T-helper 1 cell treated with Interleukin-12 subunit alpha and Interleukin-12 subunit beta and Interleukin-4 antibody, amounts not matched to agents 30 ng/mL and 1 ng/mL, for 36 hours (primary cell): ENCODE results near the gene FOXL1. TPM values are rescaled to one million over a fixed set of nuclear protein-coding genes. Genes with fewer than 3 reads are reported as not detected.

Experiments used
- intact Hi-C: fragments of 100-400 bp; cut with micrococcal nuclease; formaldehyde crosslinking; loops from one replicate; pipeline ENCODE4 v1.15.1; 2024
- total RNA-seq: library from RNA; stranded (reverse); gene quantifications from 2 replicates; pipeline ENCODE4 v1.2.3, GENCODE V29; 2022

Gene FOXL1
- total RNA-seq, 1 donor from 2014 or later, result not detected

DNA sequence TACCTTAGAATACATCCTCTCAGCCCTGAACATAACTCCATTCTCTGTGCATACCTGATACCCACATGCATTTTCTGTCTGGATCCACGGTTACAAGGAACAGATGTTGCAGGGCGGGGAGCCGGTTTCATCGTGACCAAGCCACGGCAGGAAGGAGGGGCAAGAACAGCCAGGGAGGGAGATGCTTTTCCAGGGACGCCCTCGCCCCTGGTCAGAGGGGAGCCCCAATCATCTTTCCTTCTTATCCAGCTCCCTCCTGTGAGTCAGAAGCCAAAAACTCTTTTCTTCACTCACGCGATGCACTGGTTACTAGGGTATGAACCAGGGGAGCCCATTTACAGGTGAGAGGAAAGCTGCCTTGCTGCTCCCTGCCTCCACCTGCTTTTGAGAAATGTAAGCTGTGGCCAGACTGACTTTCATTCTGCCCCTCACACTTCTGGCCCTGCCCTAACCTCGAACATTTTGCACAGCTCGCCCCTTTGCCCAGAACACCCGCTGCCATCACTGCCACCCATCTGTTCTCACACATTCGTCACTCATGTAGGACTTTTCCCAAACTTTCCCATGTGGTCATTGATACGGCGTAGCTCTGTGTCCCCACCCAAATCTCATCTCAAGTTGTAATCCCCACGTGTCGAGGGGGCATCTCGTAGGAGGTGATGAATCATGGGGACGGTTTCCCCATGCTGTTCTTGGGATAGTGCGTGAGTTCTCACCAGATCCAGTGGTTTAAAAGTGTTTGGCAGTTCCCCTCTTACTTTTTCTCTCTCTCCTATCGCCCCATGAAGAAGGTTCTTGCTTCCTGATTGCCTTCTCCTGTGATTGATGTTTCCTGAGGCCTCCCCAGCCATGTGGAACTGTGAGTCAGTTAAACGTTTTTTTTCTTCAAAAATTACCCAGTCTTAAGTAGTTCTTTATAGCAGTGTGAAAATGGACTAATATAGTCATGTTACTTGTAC, 20.5 kb downstream of the FOXL1 start:
- intact Hi-C loops, result no loop called here

DNA sequence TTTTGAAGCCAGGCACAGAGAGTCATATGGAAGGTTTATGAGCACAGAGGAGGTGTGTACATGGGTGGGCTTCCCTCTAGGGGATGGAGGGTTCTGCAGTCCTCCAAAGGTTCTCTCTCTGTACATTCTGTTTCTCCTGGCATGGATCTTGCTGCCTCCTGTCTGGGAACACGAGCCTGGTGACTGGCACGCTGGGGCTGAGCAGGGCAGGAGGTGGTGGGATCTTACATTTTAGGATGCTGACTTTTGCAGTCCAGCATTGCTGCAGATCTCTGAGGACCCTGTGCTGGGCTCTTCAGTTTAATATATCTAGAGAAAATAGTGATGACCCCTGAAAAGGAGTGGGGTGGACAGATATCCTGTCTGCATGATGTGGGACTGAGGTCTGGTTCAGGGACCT, 23.0 kb downstream of the FOXL1 start:
- intact Hi-C loops, result no loop called here

DNA sequence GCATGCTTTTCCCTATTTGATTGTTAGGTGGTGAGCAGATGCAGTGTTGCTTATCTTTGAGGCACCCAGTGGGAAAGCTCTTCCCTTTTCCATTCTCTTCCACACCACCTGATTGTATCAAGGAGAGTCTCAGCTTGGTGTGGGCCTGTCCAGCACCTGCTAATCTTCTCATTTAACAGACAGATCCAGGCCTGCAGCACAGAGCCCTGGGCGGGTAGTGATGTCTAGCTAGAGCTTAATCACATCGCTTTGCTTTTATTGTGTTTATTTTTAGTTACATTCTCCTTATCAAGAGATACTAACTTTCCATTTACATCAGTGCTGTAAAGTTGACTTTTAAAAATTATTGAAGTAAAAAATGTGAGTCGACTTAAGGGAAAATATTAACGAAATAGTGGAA, 24.2 kb downstream of the FOXL1 start:
- intact Hi-C loops, result no loop called here

DNA sequence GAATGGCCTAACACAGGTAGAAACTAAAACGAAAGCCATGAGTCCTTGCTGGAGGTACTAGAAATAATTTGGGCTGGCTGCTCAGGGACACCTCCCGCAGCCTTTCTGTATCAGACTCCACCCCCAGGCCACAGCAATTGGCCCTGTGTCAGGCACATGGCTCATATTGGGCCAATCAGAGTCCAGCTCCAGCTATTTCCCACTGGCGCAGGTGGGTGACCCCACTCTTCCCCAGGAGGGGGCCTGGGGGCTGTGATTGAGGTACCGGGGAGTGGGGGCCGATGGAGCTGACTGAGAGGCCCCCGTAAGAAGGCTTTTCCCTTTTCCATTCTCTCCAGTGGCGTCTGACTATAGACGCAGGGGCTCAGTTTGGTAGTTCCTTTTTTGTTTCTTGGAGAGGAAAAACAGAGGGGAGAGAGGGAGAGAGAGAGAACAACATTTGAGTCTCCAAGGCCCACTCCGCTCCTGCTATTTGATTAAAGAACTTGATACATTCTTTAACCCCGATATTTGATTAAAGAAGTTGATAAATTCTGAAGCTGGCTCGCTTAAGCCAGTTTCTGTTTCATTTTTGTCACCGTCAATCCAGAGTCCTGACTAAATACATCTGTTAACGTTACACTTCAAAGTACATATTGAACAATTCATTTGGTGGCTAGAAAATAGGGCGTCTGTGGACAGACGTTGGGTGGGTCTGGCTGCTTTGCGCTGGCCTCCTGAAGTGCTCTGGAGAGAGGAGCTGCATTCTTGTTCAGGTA, 26.3 kb downstream of the FOXL1 start:
- intact Hi-C loops, result loop anchor here (1.0 to 2.0 kb wide), 3 partner anchors 40 to 60 kb away; no protein-coding TSS in a partner anchor

DNA sequence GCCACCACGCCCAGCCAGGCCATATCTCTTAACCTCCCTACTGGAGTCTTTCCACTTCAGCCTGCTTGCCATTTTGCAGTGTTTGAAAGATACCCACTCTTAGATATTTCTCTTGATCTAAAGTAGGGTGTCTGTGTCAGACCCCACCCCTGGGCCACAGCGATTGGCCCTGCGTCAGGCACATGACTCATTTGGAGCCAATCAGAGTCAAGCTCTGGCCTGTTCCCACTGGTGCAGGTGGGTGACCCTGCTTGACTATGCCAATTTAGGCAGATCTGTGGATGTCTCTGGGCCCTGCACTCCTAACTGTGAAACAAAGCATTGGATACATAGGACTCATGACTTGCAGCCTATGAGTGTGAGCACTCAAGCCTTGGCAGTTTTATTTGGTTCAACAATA, 27.6 kb downstream of the FOXL1 start:
- intact Hi-C loops, result loop anchor here (2.0 kb wide), 2 partner anchors 41 to 59 kb away; no protein-coding TSS in a partner anchor

DNA sequence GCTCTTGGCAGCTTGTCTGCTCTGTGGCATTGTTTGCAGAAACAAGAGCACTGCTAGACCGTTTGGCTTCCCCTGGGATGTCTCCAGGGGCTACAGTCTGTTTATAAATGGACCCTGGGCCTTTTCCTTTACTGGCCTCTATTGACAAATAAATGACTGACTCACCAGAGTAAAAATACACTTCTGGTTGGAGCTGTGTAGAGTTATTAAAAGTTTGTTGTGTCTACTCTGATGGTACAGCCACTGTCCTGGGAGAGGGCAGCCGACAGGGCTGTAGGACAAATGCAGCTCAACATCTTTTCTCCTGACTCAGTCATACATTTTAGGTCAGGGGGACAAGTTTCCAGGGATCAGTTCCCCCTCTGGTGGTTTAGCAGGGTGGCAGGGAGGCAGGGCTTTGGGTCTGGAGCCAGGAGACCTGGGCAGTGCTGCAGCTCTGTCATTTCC, 30.0 kb downstream of the FOXL1 start:
- intact Hi-C loops, result no loop called here

DNA sequence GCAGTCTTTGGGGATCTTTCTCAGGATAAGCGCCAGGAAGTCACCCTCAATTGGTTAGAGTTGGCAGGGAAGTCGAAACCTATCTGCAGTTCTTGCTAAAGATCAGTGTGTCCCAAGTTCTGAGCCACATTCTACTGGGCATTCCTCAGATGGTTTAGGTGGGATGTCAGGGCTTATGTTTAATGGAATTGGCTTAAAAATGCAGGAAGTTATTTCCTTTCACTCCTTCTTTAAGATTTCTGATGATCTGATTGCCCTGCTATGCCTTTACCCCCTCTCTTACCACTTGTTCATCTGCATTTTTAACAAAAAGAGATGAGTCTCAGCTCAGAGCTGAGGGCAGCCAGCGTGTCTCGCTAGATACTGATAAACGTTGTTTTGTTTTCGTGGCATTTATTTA, 30.8 kb downstream of the FOXL1 start:
- intact Hi-C loops, result no loop called here

DNA sequence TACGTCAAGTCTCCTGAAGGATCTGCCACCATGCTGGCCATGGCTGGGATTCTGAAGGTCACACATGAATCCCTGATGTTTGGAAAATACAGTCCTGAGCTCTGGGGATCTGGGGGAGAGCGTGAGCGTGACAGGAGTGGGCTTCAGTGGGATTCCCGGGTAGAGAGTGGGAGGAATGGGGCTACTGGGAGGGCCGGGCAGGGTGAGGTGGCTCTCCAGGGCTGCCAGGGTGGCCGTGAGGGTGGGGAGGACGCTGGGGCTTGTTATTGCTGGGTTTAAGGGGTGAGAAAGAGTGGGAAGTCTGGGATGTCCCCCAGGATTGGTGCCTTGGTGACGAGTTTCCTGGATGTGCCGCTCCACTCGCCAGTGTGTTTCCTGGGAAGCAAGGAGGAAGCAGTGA, 31.3 kb downstream of the FOXL1 start:
- intact Hi-C loops, result no loop called here

DNA sequence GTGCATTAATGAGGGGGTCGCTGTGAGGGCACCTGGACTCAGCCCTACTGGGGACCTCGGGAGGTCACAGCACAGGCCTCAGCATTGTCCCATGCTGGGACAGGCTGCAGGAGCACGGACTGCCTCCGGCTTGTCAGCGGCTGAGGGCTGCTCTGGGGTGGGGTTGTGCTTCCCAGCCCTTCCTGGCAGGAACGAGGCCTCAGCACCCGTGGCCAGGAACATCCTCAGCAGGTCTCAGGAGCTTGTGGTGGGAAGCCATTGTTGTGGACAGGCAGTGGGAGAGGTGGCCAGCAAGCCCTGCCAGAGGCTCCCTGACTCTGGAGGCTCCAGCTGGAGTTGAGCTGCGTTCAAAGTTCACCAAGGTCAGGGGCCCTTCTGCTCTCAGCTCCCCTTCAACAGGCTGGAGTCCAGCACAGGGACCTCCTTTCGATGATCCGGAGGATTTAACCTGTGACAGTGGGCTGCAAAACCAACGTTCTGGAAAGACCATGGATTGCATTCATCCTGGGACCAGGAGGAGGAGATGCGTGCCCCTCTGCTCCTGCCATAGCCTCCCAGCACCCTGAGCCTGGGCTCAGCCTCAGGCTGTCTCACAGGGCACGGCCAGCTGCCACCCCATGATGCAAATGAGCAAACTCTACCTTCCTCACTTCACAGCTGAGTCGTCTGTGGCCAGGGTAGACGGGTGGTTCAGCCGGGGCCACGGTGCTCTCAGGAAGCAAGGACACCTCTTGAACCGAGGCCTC, 32.6 kb downstream of the FOXL1 start:
- intact Hi-C loops, result no loop called here

DNA sequence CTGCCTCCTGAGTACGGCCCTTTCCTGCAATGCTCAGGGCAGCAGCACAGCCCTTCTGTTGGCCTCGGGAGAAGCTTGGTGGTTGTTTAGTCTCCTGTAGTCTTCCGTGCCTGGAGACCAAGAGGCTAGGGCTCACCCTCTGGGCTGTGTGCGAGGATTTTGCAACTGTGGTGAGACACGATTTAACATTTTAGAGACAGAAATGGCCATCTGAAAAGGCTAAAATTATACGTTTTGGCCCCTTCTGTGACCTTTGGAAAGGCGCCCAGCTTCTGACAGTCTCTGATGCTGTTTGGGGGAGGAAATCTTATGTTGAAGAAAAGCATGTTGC, 33.1 kb downstream of the FOXL1 start:
- intact Hi-C loops, result no loop called here

DNA sequence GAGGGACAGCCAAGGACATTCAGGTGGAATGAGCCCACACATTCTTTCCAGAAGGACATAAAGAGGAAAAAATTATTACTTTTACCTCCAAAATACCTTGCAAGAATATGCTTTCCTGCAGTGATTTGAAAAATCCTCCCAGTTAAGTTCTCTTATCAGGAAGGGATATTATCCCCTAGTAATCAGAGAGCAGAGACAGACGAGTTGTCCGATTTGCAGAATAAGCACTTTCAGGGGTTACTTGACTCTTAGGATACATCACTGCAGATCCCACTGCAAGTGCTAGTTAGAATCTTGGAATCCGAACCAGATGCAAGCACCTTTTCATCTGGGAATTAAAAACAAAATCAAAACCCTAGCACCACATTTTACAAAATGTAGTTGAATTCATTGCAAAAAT, 33.6 kb downstream of the FOXL1 start:
- intact Hi-C loops, result no loop called here

DNA sequence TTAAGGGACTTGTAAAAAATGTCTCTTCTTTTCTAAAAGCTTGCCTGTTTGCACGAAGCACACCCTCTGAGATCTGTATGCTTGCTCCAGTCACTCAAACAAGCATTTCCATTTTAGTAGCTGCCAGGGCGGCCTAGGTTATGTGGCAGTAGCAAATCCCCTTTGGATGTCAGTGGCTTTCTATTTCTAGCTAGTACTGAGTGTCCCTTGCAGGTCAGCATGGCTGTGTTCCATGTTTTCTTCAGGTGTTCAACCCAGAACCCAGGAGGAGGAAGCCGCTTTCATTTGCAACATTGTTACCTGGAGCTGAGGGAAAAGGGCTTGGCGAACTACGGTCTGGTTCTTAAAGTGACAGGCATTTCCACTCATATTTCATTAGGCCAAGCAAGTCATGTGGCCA, 36.4 kb downstream of the FOXL1 start:
- intact Hi-C loops, result no loop called here

DNA sequence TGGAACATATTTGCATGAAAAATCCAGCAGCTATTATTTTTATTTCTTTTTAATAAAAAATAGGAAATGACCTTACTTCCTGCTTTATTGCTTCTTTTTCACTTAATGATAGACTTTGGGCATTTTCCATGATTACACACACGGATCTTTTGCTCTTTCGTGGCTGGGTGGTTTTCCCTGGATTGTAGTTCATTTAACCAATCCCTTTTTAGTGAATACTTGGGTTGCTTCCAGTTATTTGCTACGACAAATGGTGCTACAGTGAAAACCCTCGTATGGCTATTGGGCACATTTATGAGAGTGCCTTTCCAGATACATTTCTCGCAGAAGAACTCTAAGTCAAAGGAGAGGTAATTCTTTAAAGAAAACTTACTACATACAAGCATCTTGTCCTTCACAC, 38.6 kb downstream of the FOXL1 start:
- intact Hi-C loops, result no loop called here

DNA sequence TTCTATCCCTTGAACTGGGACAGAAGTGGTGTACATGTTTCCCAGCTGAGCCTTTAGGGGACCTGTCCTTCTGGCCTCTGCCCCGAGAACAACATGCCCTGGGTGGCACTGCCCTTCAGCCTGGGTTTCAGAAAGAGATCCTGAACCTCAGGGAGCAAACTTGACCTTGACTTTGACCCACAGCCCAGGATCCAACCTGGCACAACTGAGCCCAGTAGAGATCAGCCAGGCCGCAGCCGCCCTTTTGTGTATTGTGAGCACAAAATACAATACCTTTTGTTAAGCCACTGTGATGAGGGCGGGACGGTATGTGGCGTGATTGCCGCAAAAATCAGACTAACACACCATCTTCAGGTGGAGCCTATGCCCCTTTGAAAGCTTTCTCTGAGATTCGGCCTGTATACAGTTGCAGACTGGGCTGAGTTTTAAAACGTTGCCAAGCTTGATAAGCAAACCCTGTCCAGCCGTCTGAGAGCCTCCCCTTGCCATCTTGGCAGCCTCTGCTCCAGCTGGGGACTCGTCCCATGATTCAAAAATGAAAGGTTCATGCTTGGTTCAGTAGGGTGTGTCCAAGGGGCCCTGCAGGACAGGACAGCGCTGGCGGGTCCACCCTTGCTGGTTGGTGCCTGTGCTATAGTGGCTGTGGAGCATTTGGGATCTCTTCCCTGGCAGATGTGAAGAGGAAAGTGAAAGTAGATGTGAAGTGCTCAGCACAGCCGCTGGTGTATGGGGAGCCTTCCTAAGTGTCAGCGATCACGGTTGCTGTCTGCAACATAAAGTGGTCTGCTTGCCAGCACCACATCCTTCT, 40.3 kb downstream of the FOXL1 start:
- intact Hi-C loops, result no loop called here

DNA sequence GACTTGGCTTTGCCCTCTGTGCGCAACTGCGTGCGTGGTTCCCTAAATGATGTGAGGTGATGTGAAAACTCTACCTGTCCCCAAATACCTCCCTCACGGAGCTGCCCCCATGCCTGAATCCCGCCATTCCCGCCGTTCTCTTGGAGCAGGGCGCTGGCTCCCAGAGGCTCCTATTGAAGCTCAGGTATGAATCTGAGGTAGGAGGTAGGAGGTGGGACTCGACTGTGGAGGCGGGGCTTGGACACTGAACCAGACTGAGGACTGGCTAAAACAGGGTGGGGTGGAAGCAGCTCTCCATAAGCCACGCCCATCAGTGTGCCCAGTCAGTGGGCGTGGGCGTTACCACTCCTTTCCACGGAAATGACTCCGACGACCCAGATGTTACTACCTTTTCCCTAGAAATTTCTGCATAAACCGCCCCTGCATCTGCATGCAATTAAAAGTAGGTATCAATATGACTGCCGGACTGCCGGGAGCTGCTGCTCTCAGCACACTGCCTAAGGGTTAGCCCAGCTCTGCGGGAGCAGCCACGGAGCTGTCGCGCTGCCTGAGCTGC, 41.0 kb downstream of the FOXL1 start:
- intact Hi-C loops, result no loop called here

DNA sequence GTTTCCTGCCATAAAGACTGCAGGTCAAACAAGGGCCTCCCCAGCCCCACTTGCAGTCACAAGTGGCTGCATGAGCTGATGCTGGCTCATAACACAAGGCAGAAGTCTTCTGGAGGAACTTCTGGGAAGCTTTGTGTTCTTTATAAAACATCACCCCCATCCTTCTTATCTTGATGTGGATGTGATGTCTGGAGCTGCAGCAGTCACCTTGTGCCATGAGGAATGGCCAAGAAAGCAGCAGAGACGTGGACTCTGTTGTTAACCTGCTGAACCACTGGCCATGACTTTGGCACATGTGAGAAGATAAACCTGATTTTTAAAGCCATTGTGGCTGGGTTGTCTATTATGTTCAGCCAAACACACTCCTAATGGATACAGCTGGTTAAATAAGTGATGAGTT, 41.8 kb downstream of the FOXL1 start:
- intact Hi-C loops, result no loop called here

DNA sequence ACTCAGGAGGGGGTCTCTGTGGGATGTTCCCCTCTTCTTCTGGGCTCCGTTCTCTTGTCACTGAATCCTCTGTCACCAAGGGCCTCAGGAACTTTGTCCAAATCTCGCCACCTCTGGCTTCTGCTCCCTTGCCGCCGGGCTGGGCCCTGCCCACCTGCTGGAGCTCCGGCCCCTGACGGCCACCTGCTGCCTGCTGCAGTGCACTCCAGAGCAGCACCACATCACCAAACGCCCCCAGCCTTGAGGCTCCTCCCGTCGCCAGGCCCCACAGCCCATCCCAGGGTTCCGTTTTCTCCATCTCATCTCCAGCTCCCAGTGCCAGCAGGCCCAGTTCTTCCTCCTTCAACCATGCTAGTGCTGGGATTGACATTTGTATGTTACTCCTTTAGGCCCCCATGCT, 43.6 kb downstream of the FOXL1 start:
- intact Hi-C loops, result no loop called here

DNA sequence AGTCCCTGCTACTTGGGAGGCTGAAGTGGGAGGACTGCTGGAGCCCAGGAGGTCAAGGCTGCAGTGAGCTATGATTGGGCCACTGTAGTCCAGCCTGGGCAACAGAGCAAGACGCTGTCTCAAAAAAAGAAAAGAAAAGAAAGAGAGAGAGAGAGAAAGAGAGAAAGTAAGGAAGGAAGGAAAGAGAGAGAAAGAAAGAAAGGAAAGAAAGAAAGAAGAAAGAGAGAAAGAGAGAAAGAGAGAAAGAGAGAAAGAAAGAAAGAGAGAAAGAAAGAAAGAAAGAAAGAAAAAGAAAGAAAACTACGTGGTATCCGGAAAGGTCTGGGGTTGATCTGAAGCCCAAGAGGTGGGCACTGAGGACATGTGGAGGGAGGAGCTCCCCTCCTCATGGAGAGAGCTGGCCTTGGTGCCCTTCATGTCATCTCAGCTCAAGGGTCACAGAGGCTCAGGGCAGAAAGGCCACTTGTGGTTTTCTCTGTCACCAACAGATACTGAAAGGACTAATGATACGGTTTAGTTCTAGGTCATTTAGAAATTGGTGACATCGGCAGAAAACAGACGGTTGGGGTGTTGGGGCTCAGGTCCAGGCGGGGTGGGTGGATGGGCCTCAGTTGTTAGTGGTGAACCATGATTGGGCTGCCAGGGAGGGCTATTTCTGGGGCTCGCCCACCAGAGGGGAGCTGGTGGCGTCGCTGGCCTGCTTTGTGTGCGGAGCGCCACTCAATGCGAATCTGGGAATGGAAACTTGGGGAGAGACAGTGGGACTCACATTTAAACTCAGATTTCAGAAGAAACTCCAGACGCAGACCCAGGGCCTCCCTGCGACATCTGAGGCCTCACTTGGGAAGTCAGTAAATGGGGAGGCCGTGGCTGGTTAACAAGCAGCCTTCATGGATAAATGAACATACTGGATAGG, 44.6 kb downstream of the FOXL1 start:
- intact Hi-C loops, result no loop called here

DNA sequence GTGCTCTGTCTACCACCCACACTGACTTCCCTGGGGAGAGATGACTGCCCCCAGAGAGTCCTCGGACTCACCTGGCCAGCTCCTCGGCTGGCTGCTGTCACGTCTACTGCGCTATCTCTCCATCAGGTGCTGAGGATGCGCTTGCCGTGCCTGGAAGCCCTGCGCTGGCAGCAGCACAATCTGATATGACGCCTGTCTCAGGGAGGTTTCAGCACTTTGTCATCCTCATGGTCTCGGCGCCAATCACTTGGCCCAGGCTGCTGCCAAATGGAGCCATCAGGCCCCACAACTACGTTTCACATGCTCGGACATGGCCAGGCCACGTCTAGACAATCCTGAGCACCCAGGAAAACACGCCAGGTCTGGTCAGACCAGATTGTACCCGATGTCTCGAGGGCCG, 46.7 kb downstream of the FOXL1 start:
- intact Hi-C loops, result no loop called here

DNA sequence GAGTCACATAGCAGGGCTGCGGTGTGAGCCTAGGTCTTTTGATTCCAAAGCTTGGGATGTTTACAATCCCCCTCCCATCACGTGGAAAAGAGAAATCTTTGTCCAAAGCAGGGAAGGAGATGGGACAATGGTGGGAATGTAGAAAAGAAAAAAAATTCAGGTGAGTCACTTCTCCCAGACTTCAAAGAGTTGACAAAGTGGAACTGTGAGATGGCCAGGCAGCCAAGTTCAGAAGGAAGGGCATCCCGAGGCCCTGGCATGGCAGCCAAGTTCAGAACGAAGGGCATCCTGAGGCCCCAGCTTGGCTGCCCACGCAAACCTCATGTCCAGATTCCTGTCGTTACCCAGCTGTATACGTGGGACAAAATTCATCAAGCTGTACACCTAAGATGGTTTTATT, 47.5 kb downstream of the FOXL1 start:
- intact Hi-C loops, result no loop called here
